NCI-H345 treated with DMSO at 0.1 percent for 48 hours (cell line): ENCODE measurements around the gene PIGN.
"Not testable (repeated sequence)": the region's sequence is repeated elsewhere in the genome, so short reads cannot be mapped to it uniquely, and the experiment has no call there.

Source experiments
- DNase-seq: peaks from one replicate; lab custom pipeline; 2025; ENCODE audit not compliant: unreplicated experiment; lab: John Stamatoyannopoulos, UW

PIGN gene

GRCh38 chr18:62183578-62184195, 3.2 kb downstream of the PIGN start:
- peak; percentile 19 for DNase-seq

GRCh38 chr18:62182220-62182619, 4.6 kb downstream of the PIGN start:
- DNase-seq, result no peak

GRCh38 chr18:62179213-62179612, 7.6 kb downstream of the PIGN start:
- no peak for DNase-seq

GRCh38 chr18:62177271-62177670, 9.6 kb downstream of the PIGN start:
- no peak for DNase-seq

GRCh38 chr18:62175521-62175920, 11.3 kb downstream of the PIGN start:
- DNase-seq, result no peak

GRCh38 chr18:62172298-62172697, 14.6 kb downstream of the PIGN start:
- DNase-seq, result no peak

GRCh38 chr18:62170857-62171256, 16.0 kb downstream of the PIGN start:
- DNase-seq, result no peak

GRCh38 chr18:62166524-62166923, 20.3 kb downstream of the PIGN start:
- DNase-seq, result not testable (repeated sequence)

GRCh38 chr18:62165583-62165982, 21.3 kb downstream of the PIGN start:
- DNase-seq, result no peak

- DNase-seq, result no peak
Measured at GRCh38 chr18:62164855-62165487, 21.9 kb downstream of the PIGN start.

GRCh38 chr18:62164310-62164709, 22.5 kb downstream of the PIGN start:
- DNase-seq, result no peak

GRCh38 chr18:62157843-62158242, 29.0 kb downstream of the PIGN start:
- no peak for DNase-seq

- DNase-seq, result no peak
Measured at GRCh38 chr18:62152844-62153243, 34.0 kb downstream of the PIGN start.

- DNase-seq, result no peak
Measured at GRCh38 chr18:62151068-62151771, 35.6 kb downstream of the PIGN start.

GRCh38 chr18:62144338-62144737, 42.5 kb downstream of the PIGN start:
- no peak for DNase-seq

GRCh38 chr18:62140259-62140658, 46.6 kb downstream of the PIGN start:
- DNase-seq, result no peak

GRCh38 chr18:62138461-62139235, 48.2 kb downstream of the PIGN start:
- DNase-seq, result no peak

- peak; percentile 70 for DNase-seq
Measured at GRCh38 chr18:62131301-62131909, 55.5 kb downstream of the PIGN start.

- no peak for DNase-seq
Measured at GRCh38 chr18:62128157-62128556, 58.7 kb downstream of the PIGN start.

- DNase-seq, result no peak
Measured at GRCh38 chr18:62126737-62127136, 60.1 kb downstream of the PIGN start.

GRCh38 chr18:62125702-62126101, 61.2 kb downstream of the PIGN start:
- DNase-seq, result no peak
